Neural progenitor cell (in vitro differentiated cells): ENCODE results near the gene METTL9.
"Not testable (repeated sequence)": the region's sequence is repeated elsewhere in the genome, so short reads cannot be mapped to it uniquely, and the experiment has no call there.

Experiments used
- EZH2phosphoT487 ChIP-seq: fragments of 200-600 bp; sonication (generic); IDR thresholded peaks from 2 replicates; pipeline ENCODE4 v1.6.1; 2017; ENCODE audit warnings: antibody characterized with exemption
- TF ChIP-seq, protein P1 (sequence below): fragments of 200-600 bp; sonication (generic); IDR thresholded peaks from 2 replicates; pipeline ENCODE4 v1.5.1; 2017; ENCODE audit warnings: antibody characterized with exemption, mild to moderate bottlenecking

DNA sequence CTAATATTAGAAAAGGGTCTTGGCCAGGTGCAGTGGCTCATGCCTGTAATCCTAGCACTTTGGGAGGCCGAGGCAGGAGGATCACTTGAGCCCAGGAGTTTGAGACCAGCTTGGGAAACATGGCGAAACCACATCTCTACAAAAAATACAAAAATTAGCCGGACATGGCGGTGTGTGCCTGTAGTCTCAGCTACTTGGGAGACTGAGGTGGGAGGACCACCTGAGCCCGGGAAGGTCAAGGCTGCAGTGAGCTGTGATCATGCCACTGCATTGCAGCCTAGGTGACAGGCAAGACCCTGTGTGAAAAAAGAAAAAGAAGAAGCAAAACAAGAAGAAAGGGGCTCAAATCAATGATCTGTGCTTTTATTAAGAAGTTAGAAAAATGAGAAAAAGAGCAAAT is 21.1 kb upstream of the METTL9 start:
- TF ChIP-seq, protein P1, sequence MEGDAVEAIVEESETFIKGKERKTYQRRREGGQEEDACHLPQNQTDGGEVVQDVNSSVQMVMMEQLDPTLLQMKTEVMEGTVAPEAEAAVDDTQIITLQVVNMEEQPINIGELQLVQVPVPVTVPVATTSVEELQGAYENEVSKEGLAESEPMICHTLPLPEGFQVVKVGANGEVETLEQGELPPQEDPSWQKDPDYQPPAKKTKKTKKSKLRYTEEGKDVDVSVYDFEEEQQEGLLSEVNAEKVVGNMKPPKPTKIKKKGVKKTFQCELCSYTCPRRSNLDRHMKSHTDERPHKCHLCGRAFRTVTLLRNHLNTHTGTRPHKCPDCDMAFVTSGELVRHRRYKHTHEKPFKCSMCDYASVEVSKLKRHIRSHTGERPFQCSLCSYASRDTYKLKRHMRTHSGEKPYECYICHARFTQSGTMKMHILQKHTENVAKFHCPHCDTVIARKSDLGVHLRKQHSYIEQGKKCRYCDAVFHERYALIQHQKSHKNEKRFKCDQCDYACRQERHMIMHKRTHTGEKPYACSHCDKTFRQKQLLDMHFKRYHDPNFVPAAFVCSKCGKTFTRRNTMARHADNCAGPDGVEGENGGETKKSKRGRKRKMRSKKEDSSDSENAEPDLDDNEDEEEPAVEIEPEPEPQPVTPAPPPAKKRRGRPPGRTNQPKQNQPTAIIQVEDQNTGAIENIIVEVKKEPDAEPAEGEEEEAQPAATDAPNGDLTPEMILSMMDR = not testable (repeated sequence)
- TF ChIP-seq EZH2phosphoT487 = not testable (repeated sequence)
